ENCODE data around the gene MEGF11. TPM values are rescaled to one million over a fixed set of nuclear protein-coding genes. Genes with fewer than 3 reads are reported as not detected.

The MEGF11 gene
- total RNA-seq, 1 experiment from 2014 or later, result 2.3 TPM

DNA sequence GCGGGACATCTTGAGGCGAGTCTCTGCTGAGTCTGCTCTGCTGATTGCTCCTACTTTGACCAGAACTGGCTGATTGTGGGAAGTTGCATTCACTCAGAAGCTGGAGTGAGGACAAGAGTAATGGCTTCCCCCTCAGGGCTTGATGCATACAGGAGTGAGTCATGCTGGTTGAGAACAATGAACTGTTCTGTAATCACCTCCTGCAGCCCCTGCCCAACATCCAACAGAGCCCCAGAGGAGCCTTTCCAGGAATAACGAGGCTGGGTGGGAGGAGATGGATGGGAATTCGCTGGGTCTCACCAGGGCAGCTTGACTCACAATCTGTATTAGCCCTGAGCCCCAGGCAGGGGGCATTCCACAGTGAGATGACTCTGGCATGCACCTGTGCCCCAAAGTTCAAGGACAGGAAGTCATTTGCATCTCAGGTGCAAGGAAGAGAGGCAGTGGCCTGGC, 299.2 kb downstream of the MEGF11 start:
- CTCF ChIA-PET, result no interaction called here
- H3K4me1 ChIP-seq (ENCODE audit: control insufficient read depth in 1 of 2, insufficient read depth in 2 of 2, low read length in 2 of 2), result peaks cover 7 to 17% of the 10 kb centered on the region in 2 experiments
- peak; percentile 31 for DNase-seq (ENCODE audit: low read depth, low spot score)
- peak overlapping the region; percentile 25 for H3K4me2 ChIP-seq (ENCODE audit: low read length)
- H3K9me2 ChIP-seq (ENCODE audit: insufficient read depth), result no peaks in the 10 kb centered on the region
- no peak overlapping the region for H3K4me3 ChIP-seq (replicated peaks in 1 of 2; ENCODE audit: low read depth in 1 of 2, low read length in 2 of 2)
- intact Hi-C loops (cut with micrococcal nuclease), result no loop called here
- no TSS peak for BruUV-seq (replicated peaks)
- H3K27ac ChIP-seq (ENCODE audit: low read depth, low read length), result no peak overlapping the region
- ATAC-seq, result peak; percentile 89
- H2AFZ ChIP-seq (ENCODE audit: low read depth, low read length, poor library complexity, severe bottlenecking), result no peak overlapping the region
- POLR2A ChIA-PET, result no interaction called here
- H4K20me1 ChIP-seq (ENCODE audit: insufficient read depth), result no peaks in the 10 kb centered on the region
- no peaks in the 10 kb centered on the region for H3K79me2 ChIP-seq (ENCODE audit: insufficient read depth, low read length)
- H3K9me3 ChIP-seq (ENCODE audit: control insufficient read depth in 1 of 2, insufficient read depth in 1 of 2, low read depth in 1 of 2, low read length in 2 of 2), result no peaks in the 10 kb centered on the region
- H3K9ac ChIP-seq (ENCODE audit: low read length), result no peak overlapping the region
- RAD21 ChIA-PET (ENCODE audit: low non-redundant PET in 1 of 2, low total read pairs in 2 of 2, uncharacterized antibody in 2 of 2, unreplicated experiment in 2 of 2), result no interaction called here
- no peaks in the 10 kb centered on the region for H3K36me3 ChIP-seq (ENCODE audit: control insufficient read depth in 1 of 2, insufficient read depth in 2 of 2, low read length in 2 of 2)
- TF ChIP-seq, protein P1, sequence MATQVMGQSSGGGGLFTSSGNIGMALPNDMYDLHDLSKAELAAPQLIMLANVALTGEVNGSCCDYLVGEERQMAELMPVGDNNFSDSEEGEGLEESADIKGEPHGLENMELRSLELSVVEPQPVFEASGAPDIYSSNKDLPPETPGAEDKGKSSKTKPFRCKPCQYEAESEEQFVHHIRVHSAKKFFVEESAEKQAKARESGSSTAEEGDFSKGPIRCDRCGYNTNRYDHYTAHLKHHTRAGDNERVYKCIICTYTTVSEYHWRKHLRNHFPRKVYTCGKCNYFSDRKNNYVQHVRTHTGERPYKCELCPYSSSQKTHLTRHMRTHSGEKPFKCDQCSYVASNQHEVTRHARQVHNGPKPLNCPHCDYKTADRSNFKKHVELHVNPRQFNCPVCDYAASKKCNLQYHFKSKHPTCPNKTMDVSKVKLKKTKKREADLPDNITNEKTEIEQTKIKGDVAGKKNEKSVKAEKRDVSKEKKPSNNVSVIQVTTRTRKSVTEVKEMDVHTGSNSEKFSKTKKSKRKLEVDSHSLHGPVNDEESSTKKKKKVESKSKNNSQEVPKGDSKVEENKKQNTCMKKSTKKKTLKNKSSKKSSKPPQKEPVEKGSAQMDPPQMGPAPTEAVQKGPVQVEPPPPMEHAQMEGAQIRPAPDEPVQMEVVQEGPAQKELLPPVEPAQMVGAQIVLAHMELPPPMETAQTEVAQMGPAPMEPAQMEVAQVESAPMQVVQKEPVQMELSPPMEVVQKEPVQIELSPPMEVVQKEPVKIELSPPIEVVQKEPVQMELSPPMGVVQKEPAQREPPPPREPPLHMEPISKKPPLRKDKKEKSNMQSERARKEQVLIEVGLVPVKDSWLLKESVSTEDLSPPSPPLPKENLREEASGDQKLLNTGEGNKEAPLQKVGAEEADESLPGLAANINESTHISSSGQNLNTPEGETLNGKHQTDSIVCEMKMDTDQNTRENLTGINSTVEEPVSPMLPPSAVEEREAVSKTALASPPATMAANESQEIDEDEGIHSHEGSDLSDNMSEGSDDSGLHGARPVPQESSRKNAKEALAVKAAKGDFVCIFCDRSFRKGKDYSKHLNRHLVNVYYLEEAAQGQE (IDR thresholded peaks at IDR 0.05; ENCODE audit: low read depth), result no peak
- TF ChIP-seq FOSL1 (IDR thresholded peaks at IDR 0.05; ENCODE audit: low read depth), result peak; percentile 29; the same call in 1 of the 2 replicates
- 0 out of 2 replicates have a peak, but pooled peaks have one; percentile 27 for TF ChIP-seq JUND (IDR thresholded peaks at IDR 0.05)
- H3K27me3 ChIP-seq (ENCODE audit: insufficient read depth, low read length), result peaks cover 5% of the 10 kb centered on the region; the same call in 1 of the 2 replicates

- Histone ChIP-seq H3K27me3 (ENCODE audit: insufficient read depth, low read length) (peaks cover 4% of the 10 kb centered on the region; the same call in 1 of the 2 replicates), H3K4me1 (ENCODE audit: control insufficient read depth in 1 of 2, insufficient read depth in 2 of 2, low read length in 2 of 2) (peaks cover 7 to 17% of the 10 kb centered on the region in 2 experiments), H3K9ac (ENCODE audit: low read length) (no peak overlapping the region), H2AFZ (ENCODE audit: low read depth, low read length, poor library complexity, severe bottlenecking) (no peak overlapping the region), H3K79me2 (ENCODE audit: insufficient read depth, low read length) (no peaks in the 10 kb centered on the region), H3K4me3 (replicated peaks in 1 of 2; ENCODE audit: low read depth in 1 of 2, low read length in 2 of 2) (no peak overlapping the region), H4K20me1 (ENCODE audit: insufficient read depth) (no peaks in the 10 kb centered on the region), H3K9me2 (ENCODE audit: insufficient read depth) (no peaks in the 10 kb centered on the region), H3K9me3 (ENCODE audit: control insufficient read depth in 1 of 2, insufficient read depth in 1 of 2, low read depth in 1 of 2, low read length in 2 of 2) (no peaks in the 10 kb centered on the region), H3K27ac (ENCODE audit: low read depth, low read length) (no peak overlapping the region), H3K4me2 (ENCODE audit: low read length) (no peak overlapping the region), H3K36me3 (ENCODE audit: control insufficient read depth in 1 of 2, insufficient read depth in 2 of 2, low read length in 2 of 2) (no peaks in the 10 kb centered on the region)
- TF ChIP-seq EZH2 (IDR thresholded peaks at IDR 0.05), result no peak
- TF ChIP-seq FOSL1 (IDR thresholded peaks at IDR 0.05; ENCODE audit: low read depth), result no peak
- no peak for TF ChIP-seq EGR1 (IDR thresholded peaks at IDR 0.05; ENCODE audit: low read depth)
- TF ChIP-seq ZBTB33 (IDR thresholded peaks at IDR 0.05; ENCODE audit: extremely low read depth, insufficient replicate concordance, low read length), result no peak
- TF ChIP-seq ZNF274 (IDR thresholded peaks at IDR 0.05; ENCODE audit: low read depth, low read length), result no peak
- no TSS peak for BruUV-seq (replicated peaks)
- RAD21 ChIA-PET (ENCODE audit: low non-redundant PET in 1 of 2, low total read pairs in 2 of 2, uncharacterized antibody in 2 of 2, unreplicated experiment in 2 of 2), result no interaction called here
- ATAC-seq, result no peak
- CTCF ChIA-PET, result no interaction called here
- DNase-seq (ENCODE audit: low read depth, low spot score), result no peak
- intact Hi-C loops (cut with micrococcal nuclease), result no loop called here
- POLR2A ChIA-PET, result no interaction called here
Observed at GRCh38 chr15:65953622-65954021, 299.9 kb downstream of the MEGF11 start.
